Activated CD8-positive, alpha-beta memory T cell treated with anti-CD3 and anti-CD28 coated beads for 24 hours (primary cell): ENCODE results near the gene FIBCD1.

Experiments used
- DNase-seq: peaks from one replicate; pipeline ENCODE4 v3.0.0-alpha.2; 2020

The FIBCD1 gene

DNA sequence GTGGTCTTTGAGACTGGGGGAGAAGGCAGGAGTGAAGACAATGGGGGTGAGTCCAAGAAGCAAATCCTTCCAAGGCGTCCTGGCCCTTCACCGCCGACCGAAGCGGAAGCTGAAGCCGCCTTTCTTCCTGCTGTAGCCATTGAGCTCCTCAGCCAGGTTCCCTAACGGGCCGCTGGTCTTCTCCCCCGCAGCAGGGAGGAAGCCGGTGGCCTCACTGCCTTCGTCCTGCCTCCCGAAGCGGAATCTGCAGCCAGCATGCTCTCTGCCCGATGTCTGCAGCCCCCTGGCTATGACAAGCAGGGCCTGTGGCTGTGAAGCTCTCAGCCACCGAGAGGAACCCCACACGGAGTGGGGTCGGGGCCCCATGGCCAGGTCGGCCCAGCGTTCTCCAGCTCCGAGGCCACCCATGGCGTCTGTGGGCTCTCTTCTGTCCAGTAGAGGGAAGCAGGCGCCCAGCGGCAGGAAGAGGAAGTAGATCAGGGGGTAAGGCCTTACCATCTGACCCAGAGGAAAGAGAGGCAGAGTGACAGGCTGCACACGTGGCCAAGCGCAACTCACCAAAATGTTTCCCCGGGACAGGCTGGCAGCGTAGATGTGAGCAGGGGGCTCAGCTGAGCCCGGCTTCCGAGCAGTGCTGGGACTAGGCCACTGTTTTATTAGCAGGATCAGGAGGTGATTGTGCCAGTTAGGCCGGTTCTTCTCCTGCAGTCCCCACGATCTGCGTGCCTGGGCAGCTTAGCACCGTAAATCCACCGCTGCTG, 45.5 kb downstream of the FIBCD1 start:
- DNase-seq, result no peak

GRCh38 chr9:130892477-130893304, 46.4 kb downstream of the FIBCD1 start:
- no peak for DNase-seq

DNA sequence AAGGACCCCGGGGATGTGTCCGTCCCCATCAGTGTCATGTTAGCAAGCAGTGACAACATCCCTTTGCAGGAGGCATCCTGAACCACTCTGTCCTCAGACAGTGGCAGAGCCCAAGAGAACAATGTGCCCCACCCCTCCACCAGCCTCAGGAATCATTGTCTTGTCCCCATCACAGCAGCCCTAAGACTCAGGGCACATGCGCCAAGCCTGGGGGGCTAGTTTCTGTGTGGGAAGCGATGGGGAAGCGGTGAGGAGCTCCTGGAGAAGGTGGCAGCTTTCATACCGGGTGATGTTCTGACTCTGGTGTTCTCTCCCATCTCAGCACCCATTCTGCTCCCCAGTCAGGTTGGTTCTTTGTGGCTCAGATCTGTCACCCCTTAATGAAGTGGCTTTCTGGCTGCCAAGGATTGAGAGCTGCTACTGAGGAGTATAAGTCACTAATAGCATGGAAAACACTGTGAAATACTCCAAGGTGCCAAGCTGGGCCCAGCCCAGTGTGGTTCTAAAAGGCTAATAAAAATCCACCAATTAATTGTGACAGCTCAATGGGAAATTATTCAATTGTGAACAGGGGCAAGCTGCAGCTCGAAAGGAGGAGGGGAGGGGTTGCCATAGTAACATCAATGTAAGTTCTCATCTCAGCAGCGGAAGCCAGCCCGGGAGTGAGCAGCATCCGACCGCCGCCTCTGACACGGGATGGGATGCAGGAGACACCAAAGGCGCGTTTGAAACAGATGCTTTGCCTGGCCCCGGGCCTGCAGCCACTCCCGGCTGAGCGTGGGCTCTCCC, 47.2 kb downstream of the FIBCD1 start:
- DNase-seq, result no peak

DNA sequence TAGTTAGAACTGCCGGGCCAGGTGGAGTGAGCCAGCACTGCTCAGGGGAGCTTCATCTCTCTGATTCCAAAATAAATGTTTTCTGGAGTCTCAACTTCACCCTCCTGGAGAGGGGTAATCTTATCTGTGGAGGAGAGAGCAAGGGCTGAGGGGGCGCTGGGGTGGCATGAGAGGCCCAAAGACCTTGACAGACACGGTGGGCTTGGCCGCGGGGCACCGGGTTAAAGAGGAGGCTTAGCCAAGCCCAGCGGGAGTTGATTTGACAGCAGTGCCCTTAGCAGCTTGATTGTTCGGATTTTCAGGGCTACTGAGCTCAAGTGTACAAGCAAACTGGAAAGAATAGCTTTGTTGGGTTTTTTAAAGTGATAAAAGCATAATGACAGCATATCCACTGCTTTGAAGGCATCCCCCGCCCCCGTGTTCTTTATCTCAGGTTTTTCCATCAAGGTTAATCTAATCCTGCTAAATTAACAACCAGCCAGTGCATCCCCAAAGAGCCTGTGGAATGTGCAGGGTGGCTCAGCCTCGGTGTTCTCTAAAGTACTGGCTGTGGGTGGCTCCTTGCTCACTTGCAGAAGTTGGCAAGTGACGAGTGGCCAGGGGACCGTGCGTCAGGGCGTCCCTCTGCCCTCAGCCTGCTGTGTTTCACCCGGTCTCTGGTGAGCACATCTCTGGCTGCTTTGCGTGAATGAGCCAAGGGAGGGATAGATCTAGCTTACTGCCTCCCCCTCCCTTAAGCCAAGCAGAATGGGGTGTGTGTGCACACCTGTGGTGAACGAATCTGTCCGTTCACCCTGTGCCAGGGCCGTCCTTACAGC, 48.0 kb downstream of the FIBCD1 start:
- DNase-seq, result no peak

- DNase-seq, result no peak
Measured at GRCh38 chr9:130890124-130890523, 48.9 kb downstream of the FIBCD1 start.

- no peak for DNase-seq
Measured at GRCh38 chr9:130888146-130888885, 50.7 kb downstream of the FIBCD1 start.

DNA sequence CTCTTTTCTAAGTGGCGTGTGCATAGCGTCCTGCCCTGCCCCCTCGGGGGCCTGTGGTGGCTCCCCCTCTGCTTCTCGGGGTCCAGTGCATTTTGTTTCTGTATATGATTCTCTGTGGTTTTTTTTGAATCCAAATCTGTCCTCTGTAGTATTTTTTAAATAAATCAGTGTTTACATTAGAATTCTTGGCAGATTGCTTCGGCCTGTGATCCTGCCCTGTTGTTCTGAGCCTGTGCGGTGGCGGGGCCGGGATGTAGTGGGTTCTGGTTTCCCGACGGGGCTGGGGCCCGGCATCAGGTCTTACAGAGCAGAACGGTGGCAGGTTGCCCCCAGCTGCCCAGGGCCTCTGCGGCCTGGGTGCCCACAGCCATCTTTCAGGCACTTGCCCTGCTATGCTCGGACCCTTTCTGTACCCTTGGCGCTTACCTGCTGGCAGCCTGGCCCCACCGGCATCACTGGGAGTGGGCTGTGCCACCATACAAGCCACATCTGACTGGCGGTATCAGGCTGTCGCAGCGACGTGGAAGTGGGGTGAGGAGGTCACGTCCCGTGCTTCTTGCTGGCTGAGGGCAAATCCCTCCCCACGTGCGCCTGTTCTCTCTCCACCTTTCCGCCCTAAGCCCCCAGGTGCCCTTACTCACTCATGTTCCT, 51.4 kb downstream of the FIBCD1 start:
- no peak for DNase-seq

- no peak for DNase-seq
Measured at GRCh38 chr9:130886981-130887380, 52.1 kb downstream of the FIBCD1 start.

DNA sequence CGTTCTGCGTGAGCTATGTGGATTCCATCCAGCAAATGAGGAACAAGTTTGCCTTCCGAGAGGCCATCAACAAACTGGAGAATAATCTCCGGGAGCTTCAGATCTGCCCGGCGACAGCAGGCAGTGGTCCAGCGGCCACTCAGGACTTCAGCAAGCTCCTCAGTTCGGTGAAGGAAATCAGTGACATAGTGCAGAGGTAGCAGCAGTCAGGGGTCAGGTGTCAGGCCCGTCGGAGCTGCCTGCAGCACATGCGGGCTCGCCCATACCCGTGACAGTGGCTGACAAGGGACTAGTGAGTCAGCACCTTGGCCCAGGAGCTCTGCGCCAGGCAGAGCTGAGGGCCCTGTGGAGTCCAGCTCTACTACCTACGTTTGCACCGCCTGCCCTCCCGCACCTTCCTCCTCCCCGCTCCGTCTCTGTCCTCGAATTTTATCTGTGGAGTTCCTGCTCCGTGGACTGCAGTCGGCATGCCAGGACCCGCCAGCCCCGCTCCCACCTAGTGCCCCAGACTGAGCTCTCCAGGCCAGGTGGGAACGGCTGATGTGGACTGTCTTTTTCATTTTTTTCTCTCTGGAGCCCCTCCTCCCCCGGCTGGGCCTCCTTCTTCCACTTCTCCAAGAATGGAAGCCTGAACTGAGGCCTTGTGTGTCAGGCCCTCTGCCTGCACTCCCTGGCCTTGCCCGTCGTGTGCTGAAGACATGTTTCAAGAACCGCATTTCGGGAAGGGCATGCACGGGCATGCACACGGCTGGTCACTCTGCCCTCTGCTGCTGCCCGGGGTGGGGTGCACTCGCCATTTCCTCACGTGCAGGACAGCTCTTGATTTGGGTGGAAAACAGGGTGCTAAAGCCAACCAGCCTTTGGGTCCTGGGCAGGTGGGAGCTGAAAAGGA, 53.3 kb downstream of the FIBCD1 start:
- DNase-seq, result no peak

DNA sequence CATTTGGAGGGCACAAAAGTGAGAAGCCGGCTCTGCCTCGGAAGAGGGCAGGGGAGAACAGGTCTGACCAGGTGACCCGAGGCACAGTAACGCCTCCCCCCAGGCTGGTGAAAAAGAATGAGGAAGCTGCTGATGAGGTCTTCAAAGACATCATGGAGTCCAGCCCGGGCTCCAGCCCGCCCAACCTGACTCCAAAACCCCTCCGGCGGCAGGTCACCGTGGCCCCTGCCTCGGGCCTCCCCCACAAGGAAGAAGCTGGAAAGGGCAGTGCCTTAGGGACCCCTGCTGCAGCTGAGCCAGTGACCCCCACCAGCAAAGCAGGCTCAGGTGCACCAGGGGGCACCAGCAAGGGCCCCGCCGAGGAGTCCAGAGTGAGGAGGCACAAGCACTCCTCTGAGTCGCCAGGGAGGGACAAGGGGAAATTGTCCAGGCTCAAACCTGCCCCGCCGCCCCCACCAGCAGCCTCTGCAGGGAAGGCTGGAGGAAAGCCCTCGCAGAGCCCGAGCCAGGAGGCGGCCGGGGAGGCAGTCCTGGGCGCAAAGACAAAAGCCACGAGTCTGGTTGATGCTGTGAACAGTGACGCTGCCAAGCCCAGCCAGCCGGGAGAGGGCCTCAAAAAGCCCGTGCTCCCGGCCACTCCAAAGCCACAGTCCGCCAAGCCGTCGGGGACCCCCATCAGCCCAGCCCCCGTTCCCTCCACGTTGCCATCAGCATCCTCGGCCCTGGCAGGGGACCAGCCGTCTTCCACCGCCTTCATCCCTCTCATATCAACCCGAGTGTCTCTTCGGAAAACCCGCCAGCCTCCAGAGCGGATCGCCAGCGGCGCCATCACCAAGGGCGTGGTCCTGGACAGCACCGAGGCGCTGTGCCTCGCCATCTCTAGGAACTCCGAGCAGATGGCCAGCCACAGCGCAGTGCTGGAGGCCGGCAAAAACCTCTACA, 54.2 kb downstream of the FIBCD1 start:
- no peak for DNase-seq

- no peak for DNase-seq
Measured at GRCh38 chr9:130884111-130884531, 54.9 kb downstream of the FIBCD1 start.

GRCh38 chr9:130883479-130883878, 55.6 kb downstream of the FIBCD1 start:
- no peak for DNase-seq

- DNase-seq, result no peak
Measured at GRCh38 chr9:130882696-130883225, 56.3 kb downstream of the FIBCD1 start.

DNA sequence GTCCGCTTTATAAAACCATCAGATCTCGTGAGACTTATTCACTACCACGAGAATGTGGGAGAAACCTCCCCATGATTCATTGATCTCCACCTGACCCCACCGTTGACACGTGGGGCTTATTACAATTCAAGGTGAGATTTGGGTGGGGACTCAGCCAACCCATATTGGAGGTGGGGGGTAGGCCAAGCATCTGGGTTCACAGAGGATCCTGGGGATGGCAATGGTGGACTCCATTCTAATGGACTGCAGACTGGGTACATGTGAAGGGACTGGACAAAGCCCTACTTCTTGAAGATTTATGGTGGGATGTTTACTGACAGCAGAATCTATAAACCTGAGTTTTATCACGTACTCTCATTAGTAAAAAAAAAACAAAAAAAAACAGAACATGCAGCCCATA, 57.5 kb downstream of the FIBCD1 start:
- DNase-seq, result no peak

DNA sequence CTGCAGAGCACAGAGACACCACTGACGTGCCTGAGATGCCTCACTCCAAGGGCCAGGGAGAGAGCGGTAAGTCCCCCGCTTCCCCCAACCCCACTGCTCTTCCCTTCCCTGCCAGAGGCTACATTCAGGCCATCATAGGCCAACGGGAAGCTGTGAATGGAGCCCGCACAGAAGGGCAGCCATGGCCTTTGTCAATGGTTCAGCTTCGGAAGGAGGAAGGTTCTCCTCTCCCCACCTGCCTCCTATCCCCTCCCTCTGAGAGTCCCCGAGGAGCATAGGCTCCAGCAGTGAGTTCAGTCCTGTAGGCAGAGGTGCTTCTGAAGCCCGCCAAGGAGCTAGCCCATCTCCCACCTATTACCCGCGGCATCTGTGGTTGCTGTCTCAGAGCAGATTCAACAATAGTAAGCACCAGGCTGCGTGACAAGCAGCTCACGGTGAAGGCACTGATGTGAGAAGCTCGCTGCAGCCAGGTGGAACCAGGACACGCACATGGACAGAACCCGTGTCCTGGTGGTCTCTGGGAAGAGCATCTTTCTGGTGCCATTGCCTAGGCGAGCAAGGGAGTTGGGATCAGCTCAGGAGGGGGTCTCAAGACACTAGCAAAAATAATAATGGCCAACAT, 58.3 kb downstream of the FIBCD1 start:
- DNase-seq, result no peak

DNA sequence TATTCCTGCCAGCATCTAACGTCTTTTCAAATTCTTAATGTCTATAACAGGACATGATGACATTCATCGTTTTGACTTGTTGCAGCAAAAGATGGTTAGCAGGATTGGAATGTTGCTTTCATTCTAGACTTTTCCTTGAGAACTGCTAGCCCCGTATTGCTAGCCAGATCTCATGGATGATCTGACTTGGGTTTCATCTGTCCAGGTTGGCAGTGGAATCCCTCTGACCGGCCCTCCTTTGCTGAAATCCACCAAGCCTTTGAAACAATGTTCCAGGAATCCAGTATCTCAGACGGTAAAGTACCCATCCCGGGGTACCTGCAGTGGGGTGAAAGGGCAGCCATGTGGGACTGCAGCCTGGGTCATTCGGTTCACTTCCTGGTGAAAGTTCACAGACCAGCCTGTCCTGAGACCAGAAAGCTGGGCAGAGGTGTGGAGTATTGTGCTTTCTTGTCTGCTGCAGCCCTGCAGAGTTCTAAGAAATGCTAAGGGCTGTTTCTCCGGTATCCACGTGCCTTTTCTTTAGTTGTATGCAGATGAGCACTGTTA, 59.1 kb downstream of the FIBCD1 start:
- DNase-seq, result no peak

- no peak for DNase-seq
Measured at GRCh38 chr9:130878295-130878694, 60.8 kb downstream of the FIBCD1 start.

DNA sequence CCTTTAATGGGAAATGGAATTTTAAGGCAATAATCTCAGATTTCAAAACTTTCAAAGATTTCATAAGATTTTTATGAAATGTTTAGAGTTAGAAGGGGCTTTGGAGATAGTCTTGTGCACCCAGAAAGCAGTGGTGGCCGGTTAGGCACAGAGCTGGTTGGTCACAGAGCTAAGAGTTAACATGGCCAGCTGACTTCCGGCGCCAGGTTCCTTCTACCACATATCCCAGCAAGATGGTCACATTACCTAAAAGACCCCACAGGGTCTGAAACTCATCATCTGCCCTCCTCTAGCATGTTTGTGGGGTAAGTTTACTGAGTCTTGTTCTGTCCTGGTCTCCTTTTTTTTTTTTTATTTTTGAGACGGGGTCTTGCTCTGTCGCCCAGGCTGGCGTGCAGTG, 61.7 kb downstream of the FIBCD1 start:
- no peak for DNase-seq
